Lung microvascular endothelial cell (primary cell): ENCODE measurements around the gene IGSF11. TPM values are rescaled to one million over a fixed set of nuclear protein-coding genes. Genes with fewer than 3 reads are reported as not detected.

Experiments
- DNase-seq, 2 donors: peaks; one replicate each; pipeline versions ENCODE4 v3.0.0 to v3.0.0-alpha.2; 2010; ENCODE audit warnings: low read depth in 2 of 2
- total RNA-seq: library from RNA; depleted of rRNA; stranded (reverse); fragments of >200 nt; gene quantifications from 2 replicates; pipeline ENCODE4 v1.2.1, GENCODE V29; 2014

Gene IGSF11
- total RNA-seq, 1 donor from 2014 or later, result under 0.01 TPM

DNA sequence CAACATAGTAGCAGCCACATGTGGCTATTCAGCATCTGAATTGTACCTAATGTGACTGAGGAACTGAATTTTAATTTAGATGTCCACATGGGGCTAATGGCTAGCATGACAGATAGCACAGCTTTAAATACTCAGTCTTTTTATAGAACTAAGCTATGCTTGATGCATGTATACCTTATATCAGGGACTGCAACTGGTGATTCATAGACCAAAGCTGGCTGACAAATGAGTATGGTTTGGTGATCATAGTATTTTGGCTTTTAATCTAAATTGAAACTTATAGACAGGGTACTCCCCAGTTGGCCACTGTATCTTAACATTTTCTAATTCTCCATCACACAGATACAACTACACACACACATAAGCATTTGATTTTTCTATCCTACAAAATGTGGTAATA, 83.6 kb downstream of the IGSF11 start:
- DNase-seq, result no peak

DNA sequence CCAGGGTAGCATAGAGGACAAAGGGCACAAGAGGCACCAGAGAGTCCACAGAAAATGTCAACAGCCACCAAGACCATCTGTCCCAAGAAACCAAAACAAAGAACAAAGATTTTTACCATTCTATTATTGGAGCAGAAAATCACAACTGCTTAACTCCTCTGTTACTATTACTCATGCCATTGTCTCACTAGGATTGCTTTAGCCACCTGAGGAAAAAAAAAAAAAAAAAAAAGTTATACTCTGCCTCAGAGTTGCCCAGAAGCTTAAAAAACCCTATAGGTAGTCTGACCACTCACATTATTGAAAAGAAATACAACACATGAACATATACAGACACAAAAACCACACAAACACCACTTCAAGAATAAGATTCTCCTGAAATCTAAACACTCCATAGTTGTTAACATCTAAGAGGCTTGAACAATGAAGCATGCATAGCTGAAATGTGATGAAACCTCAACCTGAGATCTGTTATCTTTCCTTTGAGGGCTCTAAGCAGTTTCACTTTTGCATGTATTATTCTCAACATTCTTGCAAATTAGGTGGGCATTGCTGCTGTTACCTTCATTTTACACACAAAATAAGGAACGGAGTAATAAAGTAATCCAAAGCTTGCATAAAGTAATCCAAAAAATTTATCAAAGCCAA, 85.4 kb downstream of the IGSF11 start:
- DNase-seq, result no peak

DNA sequence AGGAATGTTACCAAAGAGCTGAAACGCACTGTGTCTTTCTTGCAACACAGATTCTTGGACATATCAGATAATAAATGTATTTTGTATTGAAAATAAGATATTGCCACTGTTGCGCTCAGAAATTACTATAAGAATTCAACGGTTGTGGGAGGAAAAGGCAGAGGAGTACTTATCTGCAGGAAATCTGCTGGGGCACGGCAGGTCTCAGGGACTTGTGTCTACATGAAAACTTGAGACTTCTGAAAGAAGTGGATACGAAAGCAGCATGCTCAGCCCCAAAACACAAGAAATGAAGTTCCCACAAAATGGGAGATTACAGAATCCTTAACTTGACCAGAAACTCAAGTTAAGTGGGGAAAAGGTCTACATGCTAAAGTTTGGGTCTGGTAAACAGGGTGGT, 86.5 kb downstream of the IGSF11 start:
- DNase-seq, result no peak

DNA sequence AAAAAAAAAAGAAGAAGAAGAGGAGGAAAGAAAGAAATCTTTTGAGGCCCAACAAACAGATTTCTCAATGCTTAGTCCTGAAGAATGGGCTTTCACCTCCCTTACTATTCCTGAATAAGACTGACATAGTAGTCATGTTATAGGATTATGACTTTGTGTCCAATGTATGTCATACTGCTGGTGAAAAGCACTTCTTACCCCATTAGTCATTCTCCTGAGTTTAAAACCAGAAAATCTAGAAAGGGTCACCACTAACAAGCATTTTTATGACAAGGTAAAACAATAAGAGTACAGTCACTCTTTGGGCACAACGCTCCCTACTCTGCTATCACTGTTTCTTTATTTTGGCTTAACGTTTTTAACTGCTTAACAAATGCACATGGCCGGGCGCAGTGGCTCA, 88.2 kb downstream of the IGSF11 start:
- no peak for DNase-seq

DNA sequence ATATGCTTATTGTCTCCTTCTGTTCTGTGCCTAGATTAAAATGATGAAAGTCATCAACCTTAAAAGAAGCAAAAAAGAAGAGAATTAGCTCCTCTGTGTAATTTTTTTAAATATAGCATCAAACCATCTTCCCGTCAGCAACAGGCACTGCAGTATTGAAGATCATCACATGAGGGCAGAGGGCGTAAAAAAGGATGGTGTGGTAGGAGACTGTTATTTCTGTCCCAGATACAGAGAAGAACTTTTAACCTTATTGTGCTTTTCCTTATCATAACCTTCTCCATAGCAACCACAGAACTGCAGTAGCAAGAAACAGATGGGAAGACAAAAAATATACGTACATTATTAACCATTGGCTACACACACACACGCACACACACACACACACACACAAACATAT, 88.8 kb downstream of the IGSF11 start:
- no peak for DNase-seq

DNA sequence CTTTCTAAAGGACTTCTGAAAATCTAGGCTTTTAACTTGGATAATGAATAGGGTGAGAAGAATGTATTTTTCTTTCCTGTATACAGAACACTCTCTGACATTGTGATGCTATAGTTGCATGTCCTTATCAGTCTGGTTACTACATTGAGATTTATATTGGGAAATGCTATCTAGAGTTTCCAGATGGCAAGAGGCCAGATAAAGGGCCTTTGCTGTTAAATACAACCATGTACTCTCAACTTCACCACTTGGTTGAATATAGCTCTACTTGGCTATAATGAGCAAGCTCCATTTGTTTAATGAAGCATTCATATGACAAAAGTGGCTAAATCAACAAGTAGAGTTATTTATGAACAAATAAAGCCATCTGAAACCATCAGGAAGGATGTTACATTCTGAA, 91.0 kb downstream of the IGSF11 start:
- no peak for DNase-seq

DNA sequence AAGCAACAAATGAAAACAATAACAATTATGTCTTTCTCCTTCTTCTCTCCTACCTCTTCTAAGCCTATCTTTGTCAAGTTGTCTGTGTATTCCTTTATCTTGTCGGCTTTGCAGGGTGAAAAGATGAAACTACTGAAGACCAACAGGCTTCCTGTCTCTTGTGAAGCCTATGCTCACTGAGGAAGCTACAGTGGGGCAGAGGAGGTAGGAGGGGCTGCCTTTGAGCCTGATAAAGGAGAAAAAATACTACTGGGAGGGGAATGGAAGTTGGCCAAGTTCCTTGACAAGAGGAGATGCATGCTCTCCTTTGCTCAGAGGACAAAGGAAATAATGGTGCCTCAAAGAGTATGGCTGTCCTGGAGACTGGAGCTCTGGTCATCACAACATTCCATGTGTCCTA, 92.0 kb downstream of the IGSF11 start:
- DNase-seq, result no peak

DNA sequence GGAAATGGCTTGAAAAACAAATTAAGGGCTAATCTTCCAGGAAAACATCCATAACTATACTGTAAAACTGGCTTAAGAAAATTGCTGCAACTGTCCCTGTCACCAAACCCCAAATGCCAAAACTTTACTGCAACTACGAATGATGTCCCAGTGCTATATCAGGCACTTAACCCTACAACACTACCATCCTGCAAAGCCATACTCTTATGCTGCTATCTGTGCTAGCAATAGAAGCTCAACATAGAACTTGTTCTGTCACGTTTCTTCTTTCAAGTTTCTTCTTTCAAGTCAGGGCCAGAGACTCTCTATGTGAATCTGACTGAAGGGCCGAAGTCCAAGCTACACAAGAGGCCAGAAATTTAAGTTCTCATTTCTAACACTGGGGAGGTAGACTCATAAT, 92.5 kb downstream of the IGSF11 start:
- no peak for DNase-seq

DNA sequence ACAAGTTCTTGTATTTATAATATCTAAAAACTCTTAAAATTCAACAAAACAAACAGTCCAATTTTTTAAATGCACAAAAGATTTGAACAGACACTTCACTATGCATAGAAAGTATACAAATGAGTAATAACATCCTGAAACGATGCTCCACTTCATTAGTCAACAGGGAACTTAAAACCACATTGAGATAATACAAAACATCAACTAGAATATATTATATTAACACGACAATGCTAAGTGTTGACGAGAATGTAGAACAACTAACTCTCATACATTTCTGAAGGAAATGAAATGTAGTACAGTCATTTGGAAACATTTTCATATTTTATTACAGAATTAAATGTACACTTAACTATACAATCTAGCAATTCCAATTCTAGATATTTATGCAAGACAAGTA, 93.4 kb downstream of the IGSF11 start:
- no peak for DNase-seq

DNA sequence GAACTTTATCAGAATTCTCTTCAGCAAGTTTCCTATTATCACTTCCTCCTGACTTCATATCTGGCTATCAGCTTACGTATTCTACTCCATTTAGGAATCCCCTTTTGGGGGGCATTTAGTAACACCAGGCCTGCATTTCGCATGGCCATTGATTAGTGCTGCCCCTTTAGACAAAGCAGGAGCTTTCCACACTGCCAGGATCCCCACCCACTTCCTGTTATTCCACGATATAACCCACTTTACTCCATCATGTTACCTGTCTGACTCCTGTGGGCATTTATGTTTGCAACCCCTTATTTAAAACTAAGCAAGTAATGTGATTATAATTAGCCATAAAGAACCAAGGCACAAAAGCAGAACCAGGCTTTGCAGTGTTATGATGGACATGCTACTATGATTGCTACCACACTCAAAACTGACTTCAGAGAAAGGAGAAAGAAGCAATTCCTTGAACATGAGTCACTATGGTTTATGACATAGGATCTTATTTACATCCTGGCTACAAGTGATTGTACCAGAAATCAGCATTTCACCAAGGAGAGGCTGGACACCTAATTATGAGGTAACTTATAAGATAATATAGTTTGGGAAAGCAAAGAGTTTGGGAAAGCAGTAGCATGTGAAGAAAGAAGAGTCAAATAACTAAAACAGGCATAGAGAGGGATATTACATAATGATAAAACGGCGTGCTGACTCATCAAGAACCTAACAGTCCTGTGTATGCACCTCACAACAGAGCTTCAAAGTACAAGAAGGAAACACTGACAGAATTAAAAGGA, 96.3 kb downstream of the IGSF11 start:
- DNase-seq, result peak in 1 of 2 donors; percentile 1

DNA sequence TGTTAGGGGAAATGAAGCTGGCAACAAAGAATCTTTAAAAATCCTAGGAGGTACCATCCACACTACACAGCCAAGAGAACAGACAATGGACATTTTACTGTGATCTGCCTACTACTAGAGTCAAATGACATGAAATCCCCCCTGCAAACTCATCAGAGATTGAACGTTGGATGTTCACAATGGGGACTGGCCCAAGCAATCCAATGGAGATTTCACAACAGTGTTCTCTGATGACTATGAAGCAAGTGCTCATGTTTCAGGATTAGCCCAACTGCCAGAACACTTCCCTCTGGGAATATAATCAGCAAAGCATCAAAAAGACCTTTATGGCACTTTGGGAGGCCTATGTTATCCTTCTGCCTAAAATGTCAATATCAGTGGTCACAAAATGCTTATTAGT, 97.8 kb downstream of the IGSF11 start:
- no peak for DNase-seq

DNA sequence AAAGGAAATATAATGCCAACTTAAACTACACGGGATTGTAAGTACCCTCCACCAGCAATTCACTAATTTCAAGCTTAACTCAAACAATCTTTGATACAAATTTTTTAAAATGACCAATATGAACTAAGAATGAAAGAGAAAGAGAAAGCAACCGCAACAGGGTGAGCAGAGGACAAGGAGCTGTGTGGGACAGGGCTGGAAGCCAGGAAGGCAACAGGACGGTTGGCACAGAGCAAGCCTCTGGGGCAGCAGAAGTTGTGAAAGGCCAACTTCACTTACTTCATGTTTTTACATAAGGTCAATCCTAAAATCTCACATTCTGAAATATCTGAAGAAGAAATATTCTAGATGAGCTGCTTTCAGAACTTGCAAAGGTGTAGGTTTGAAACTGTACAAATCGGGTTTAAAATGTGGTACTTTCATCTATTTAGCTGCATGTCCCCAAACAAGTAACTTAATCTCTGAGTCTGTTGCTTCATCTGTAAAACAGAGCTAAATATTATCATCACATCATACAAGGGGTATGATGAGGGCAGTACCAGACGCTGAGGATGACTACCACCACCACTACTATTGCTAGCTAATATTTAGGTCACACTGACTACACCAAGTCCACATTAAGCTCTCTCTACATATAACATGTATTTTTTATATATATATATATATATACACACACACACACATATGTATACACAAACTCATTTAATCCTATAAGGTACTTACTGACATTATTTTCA, 101.7 kb downstream of the IGSF11 start:
- no peak for DNase-seq

DNA sequence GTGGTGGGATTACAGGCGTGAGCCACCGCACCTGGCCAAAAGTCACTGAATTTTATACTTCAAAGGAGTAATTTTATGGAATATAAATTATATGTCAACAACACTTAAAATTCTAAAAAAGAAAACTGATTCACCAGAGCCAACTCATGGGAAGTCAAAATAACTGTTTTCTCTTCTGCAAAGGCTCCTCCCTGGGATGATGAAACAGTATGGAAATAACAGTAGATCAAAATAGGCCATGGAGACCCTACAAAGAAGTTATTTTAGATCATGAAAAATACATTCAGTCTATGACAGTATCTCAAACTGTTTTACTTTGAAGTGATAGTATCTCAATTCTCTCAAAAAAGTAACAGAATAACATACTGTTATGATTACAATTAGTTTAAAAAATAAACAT, 102.7 kb downstream of the IGSF11 start:
- no peak for DNase-seq

DNA sequence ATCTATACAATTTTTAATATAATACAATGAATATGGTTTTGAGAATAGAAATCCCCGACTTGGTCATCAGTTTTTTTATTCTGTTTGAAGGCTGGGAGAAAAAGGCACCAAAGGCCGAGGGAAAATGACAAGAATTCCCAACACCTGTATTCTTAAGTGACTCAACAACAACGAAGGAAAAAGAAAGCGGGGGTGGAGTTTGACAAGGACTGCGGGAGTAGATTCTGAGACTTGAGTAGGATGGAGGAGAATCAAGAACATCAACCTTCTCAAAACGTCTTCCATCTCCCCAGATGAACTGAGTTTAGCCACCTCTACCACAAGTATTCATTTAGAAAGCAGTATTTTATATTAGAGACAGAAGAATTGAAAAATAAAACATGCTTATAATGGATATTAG, 107.2 kb downstream of the IGSF11 start:
- no peak for DNase-seq

DNA sequence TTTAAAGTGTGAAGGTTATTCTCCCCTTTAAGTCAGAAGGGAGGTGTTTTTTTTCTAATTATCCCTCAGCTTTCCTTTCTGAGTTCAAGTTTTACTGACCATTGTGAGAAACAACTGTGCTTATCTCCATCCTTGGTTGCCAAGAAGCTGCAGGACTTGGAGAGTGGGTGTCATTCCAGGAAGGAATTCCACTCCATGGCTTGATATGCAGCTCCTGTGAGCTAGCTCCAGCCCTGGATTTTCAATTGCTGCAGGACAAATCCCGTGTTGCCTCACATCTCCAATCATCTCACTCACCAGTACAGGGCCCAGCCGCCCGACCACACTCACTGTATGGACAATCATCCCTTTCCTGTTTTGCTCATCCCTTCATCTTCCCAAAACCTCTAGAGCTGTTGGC, 122.5 kb downstream of the IGSF11 start:
- no peak for DNase-seq

DNA sequence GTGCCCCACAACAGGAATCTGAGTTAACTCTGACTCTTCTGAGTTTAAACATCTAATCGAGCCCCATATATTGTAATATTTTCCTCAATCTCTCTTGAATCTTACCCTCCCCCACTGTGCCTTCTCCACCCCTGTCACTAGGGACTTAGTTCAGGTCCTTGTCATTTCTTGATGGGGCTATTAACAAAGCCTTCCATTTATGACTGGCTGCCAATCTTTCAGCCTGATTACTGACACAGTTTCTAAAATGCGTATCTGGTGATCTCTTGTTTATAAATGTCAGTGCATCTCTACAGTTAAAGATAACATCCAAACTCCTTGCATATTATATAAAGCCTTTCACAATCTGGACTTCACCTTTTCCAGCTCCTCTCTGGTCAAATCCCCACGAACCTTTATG, 124.3 kb downstream of the IGSF11 start:
- no peak for DNase-seq

DNA sequence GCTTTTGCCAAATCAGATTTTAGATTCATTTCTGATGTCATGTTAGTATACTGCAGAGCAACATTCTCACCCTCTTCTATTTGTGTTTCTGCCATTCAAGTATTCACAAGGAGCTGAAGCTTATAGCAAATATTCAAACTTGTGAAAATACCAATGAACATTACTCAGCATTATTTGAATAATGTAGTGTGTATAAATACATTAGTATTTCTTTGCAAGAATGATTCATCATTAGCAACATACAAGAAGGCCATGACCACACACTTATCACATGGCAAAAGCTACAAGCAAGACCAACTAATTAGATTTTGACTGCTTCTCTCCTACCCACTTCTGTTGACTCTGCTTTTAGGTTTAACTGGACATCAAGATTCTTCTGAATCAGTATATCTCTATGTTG, 124.9 kb downstream of the IGSF11 start:
- DNase-seq, result no peak

DNA sequence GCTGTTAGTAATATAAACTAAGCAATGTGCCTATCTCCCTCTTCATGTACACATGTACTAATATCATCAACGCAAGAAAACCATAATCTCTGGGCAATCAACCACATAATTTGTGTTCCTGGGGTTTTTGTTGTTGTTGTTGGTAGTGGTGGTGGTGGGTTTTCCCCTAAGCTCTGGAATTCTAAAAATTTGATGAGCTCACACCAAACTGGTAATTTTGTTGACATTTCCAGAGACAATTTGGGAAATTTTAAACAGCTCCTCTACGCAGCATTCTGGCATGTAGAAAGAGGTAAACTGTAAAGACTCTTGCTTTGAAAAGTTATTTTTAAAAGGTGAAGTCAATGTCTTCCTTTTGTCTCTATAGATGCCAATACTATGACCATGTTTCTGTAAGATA, 126.7 kb downstream of the IGSF11 start:
- DNase-seq, result no peak

DNA sequence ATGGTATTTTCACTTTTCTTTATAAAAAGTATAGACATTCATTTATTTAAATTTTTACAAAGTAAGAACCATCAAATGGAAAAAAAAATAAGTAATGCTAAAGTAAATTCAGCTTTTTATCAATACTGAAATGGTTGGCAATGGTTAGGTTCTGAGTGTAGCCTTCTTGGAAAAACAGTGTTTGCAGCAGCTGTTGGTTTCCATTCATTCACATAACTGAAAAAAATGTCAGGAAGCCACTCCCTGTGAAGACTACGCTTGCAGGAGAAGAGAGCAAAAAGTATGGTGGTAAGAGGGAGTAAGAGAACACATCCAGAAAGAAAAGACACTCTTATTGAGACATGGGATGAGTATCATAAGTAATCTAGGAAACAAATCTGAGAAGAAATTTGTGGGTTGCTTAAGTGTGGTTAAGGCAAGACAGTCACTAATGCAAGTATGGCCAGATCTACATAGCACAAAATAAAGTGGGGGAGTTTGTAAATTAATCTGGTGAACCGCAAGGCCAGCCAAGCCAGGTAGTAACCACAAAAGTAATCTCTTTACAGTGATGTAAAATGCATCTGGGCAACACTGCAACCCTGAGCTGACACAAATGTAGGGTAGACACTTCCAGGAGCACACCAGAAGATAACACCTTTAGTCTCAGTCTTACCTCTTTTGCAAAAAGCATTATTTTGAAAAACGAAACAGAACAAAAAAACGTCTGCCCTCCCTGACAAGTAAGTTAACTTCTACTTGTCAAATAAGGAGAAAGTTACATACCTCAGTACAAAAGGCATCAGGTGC, 133.7 kb downstream of the IGSF11 start:
- no peak for DNase-seq

DNA sequence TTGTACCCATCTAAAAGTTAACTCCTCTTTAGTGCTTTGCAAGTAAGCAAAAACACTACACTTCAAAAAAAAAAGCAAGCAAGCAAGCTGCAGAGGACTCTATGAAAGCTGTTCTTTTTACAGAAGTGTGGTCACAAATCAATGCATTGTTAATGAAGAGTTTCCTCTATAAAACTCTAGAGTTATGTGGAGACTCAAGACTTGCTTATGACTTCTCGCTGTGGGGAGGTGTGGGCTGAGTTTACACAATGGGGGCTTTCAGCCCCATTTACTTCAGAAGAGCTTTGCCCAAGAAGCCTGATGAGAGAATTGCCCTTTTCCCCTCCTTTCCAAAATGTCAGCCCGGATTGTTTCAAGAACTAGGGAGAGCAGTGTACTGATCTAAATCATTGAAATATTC, 144.4 kb downstream of the IGSF11 start:
- no peak for DNase-seq

DNA sequence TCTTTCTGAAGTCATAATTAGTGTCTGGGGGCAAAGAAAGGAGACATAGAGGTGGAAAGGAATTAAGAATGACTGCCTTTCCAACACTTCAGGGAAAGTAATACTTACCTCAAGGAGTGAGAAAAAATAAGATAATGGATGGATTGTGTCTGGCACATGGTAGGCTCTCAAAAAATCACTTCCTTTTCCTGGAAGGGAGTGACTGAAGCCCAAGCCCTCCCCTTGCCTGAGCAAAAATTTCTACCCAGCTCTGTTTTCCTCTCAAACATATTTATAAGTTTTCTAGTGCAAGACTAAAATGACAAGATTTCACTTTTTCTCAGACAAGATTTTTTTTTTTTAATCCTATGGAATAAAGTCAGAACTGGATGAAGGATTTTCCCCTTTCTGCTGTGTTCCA, 145.0 kb downstream of the IGSF11 start:
- DNase-seq, result no peak

DNA sequence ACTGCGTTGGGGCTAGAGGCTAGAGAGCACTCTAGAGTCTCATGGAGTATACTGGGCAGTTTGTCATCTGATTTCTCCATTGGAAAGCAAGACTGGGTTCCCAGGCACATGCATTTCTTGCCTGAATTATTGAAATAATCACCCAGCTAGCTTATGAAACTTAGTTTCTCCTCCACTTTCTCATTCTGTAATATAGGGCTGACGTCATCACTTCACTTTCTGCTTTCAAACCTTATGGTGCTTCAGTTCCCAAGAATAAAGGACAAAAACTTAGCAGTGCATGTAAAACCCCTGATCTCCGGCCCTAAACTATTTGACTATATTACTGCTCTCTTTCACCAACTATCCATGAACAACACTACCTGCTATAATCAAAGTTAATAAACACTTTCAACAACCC, 147.9 kb downstream of the IGSF11 start:
- no peak for DNase-seq
